Measurements from ENCODE around the gene PANK4. TPM values are rescaled to one million over a fixed set of nuclear protein-coding genes. Genes with fewer than 3 reads are reported as not detected.

Gene PANK4
- total RNA-seq, 1 donor from 2014 or later, result 26.3 TPM

DNA sequence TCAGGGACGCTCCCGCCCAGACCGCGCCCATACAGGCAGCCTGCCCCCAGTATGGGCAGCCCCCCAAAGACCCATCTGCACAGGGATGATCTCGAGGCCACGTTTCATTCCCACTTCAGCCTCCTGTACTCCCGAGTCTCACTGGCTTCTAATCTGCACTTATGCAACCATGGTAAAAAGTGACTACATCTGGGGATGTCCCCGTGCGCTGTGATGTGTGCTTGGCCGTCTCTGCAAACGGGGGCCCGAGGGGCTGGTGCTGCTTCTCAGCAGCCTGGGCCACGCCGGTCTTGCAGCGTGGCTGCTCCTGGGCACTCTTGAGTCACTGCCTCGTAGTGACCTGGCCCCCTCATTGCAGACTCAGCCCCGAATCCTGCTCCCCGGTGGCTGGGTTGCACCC is 67.7 kb downstream of the PANK4 start:
- Mint-ChIP-seq H3K27me3 (ENCODE audit: low read depth, unreplicated experiment) (peaks cover 14% of the 10 kb centered on the region), H3K27ac (ENCODE audit: unreplicated experiment) (no peak overlapping the region), H3K4me3 (ENCODE audit: unreplicated experiment) (no peak overlapping the region), H3K36me3 (ENCODE audit: low read depth, unreplicated experiment) (no peaks in the 10 kb centered on the region), H3K4me1 (ENCODE audit: low read depth, unreplicated experiment) (no peaks in the 10 kb centered on the region), H3K9me3 (ENCODE audit: unreplicated experiment) (no peaks in the 10 kb centered on the region)
- Histone ChIP-seq H3K4me2 (ENCODE audit: low read length) (no peak overlapping the region), H3K27ac (ENCODE audit: low read depth, low read length) (no peak overlapping the region), H3K9me3 (ENCODE audit: insufficient read depth, low read depth, low read length) (no peaks in the 10 kb centered on the region), H3K9ac (ENCODE audit: low read length) (no peak overlapping the region), H4K20me1 (ENCODE audit: insufficient read depth, low read length) (peaks cover 5% of the 10 kb centered on the region), H3K79me2 (ENCODE audit: insufficient read depth, low read length) (no peaks in the 10 kb centered on the region), H3K4me1 (ENCODE audit: insufficient read depth, low read length) (peaks cover 4% of the 10 kb centered on the region), H3K27me3 (ENCODE audit: insufficient read depth, low read length) (no peaks in the 10 kb centered on the region), H3K4me3 (ENCODE audit: insufficient read depth, low read depth, low read length) (no peak overlapping the region), H2AFZ (ENCODE audit: low read depth, low read length) (no peak overlapping the region), H3K36me3 (ENCODE audit: insufficient read depth, low read length) (no peaks in the 10 kb centered on the region)
- DNase-seq (ENCODE audit: low read depth) (no peak), FAIRE-seq (no peak)
- TF ChIP-seq, protein P1, sequence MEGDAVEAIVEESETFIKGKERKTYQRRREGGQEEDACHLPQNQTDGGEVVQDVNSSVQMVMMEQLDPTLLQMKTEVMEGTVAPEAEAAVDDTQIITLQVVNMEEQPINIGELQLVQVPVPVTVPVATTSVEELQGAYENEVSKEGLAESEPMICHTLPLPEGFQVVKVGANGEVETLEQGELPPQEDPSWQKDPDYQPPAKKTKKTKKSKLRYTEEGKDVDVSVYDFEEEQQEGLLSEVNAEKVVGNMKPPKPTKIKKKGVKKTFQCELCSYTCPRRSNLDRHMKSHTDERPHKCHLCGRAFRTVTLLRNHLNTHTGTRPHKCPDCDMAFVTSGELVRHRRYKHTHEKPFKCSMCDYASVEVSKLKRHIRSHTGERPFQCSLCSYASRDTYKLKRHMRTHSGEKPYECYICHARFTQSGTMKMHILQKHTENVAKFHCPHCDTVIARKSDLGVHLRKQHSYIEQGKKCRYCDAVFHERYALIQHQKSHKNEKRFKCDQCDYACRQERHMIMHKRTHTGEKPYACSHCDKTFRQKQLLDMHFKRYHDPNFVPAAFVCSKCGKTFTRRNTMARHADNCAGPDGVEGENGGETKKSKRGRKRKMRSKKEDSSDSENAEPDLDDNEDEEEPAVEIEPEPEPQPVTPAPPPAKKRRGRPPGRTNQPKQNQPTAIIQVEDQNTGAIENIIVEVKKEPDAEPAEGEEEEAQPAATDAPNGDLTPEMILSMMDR (IDR thresholded peaks at IDR 0.05; ENCODE audit: insufficient read depth, low read depth, low read length), result no peak
- no peak for TF ChIP-seq EZH2 (IDR thresholded peaks at IDR 0.05; ENCODE audit: insufficient read depth, low read length)

Other genes starting within 250 kb of the PANK4 start
- 9.2 and 11.7 TPM in 2 replicates for gene MORN1, start 135.0 kb downstream of the PANK4 start, total RNA-seq
- gene RER1, start 134.8 kb downstream of the PANK4 start, total RNA-seq, result 197 and 211 TPM in 2 replicates
- gene PEX10, start 114.0 kb downstream of the PANK4 start, total RNA-seq, result 16.6 and 18.6 TPM in 2 replicates
- gene PLCH2, start 50.3 kb downstream of the PANK4 start, total RNA-seq, result 2.0 and 2.2 TPM in 2 replicates
- 0.22 TPM in 1 of 2 replicates, not detected in the other for gene HES5, start 3.7 kb upstream of the PANK4 start, total RNA-seq
- gene TNFRSF14, start 29.8 kb upstream of the PANK4 start, total RNA-seq, result 0.36 TPM in 1 of 2 replicates, not detected in the other
- gene PRXL2B, start 60.2 kb upstream of the PANK4 start, total RNA-seq, result 19.2 and 20.6 TPM in 2 replicates
- gene MMEL1, start 106.4 kb upstream of the PANK4 start, total RNA-seq, result not detected in 2 replicates